Mucosa of rectum (tissue), 2 donors: ENCODE data around the gene TRMT10B.

ENCODE experiments used
- H3K27ac ChIP-seq, 2 donors: one replicate each; pipeline ENCODE4 v1.7.0; 2013; ENCODE audit warnings: inconsistent platforms in 2 of 2, low read depth in 2 of 2, low read length in 2 of 2
- H3K27me3 ChIP-seq, 2 donors: one replicate each; pipeline ENCODE4 v1.7.0; 2013; ENCODE audit warnings: low read length in 2 of 2; ENCODE audit not compliant: control insufficient read depth in 2 of 2, insufficient read depth in 2 of 2
- H3K36me3 ChIP-seq, 2 donors: one replicate each; pipeline ENCODE4 v1.7.0; 2013; ENCODE audit warnings: low read length in 2 of 2; ENCODE audit not compliant: control insufficient read depth in 2 of 2, insufficient read depth in 2 of 2
- H3K4me1 ChIP-seq, 2 donors: one replicate each; pipeline ENCODE4 v1.7.0; 2013; ENCODE audit warnings: low read length in 2 of 2, mild to moderate bottlenecking in 1 of 2; ENCODE audit not compliant: control insufficient read depth in 2 of 2, insufficient read depth in 2 of 2
- H3K4me3 ChIP-seq, 2 donors: one replicate each; pipeline ENCODE4 v1.7.0; 2013; ENCODE audit warnings: low read length in 2 of 2
- H3K9ac ChIP-seq, 2 donors: one replicate each; pipeline ENCODE4 v1.7.0; 2013; ENCODE audit warnings: low read length in 2 of 2, low read depth in 1 of 2, mild to moderate bottlenecking in 1 of 2
- H3K9me3 ChIP-seq, 2 donors: one replicate each; pipeline ENCODE4 v1.7.0; 2013; ENCODE audit warnings: low read length in 2 of 2; ENCODE audit not compliant: control insufficient read depth in 2 of 2
- donor health status: healthy.
- donor health status: Normal muscosa, but diverticular disease.

The TRMT10B gene, protein sequence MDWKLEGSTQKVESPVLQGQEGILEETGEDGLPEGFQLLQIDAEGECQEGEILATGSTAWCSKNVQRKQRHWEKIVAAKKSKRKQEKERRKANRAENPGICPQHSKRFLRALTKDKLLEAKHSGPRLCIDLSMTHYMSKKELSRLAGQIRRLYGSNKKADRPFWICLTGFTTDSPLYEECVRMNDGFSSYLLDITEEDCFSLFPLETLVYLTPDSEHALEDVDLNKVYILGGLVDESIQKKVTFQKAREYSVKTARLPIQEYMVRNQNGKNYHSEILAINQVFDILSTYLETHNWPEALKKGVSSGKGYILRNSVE

DNA sequence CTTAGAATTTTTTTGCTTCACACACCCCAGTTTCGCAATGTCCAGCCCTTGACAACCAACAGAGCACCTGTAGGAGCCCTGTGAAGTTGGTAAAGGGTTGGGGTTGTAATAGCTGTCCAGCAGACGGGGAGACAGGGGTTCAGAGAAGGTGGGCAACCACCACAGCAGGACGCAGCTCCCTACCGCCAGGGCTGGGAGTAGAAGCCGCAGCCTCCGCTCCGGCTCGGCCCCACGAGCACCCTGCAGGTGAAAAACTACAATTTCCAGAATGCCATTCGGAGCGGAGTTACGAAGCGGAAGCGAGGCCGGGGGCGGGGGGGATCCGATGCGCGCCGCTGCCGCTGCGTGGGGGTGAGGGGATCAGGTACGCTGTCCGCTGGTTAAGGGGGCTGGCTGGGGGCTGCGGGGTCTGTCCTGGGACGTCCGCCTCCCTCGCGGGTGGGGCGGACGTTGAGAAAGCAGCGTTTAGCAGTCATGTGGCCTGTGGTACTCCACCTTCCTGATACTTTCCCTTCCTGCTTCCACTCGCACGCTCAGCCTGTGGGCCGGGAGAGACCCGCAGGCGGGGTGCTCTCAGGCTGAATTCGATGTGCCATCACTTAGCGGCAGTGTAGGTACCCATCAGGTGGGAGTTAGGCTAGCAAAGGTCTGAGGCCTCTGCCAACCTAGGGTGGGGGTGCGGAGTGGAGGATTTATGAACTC is at the start of gene TRMT10B:
TRMT10B (plus strand) TSS at position 317 of the 702 bp plus-strand sequence. CDS start 8,127 bp downstream, outside the sequence.
- peak within 1 kb of the TSS; percentile 58 to 71 for H3K27ac ChIP-seq
- peaks cover 11 to 13% of the 10 kb centered on the region in 2 donors for H3K4me1 ChIP-seq
- no peaks in the 10 kb centered on the region for H3K27me3 ChIP-seq
- no peaks in the 10 kb centered on the region for H3K9me3 ChIP-seq
- H3K4me3 ChIP-seq: peak within 1 kb of the TSS; percentile 81 to 98
- H3K9ac ChIP-seq: peak within 1 kb of the TSS; percentile 65 to 86
- H3K36me3 ChIP-seq: peaks cover 0 to 3% of the 10 kb centered on the region in 2 donors

DNA sequence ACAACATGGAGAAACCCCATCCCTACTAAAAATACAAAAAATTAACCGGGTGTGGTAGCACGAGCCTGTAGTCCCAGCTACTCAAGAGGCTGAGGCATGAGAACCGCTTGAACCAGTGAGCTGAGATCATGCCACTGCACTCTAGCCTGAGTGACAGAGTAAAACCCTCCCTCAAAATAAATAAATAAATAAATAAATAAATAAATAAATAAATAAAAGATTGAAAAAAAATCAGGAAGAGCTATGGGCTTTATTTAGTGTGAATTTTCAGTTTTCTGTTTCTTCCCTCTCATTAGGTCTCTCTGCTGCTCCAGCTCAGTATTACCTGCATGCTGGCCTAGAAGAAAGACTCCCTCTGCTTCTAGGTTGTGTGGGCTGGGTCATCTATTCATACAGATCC is 47.8 kb upstream of the TRMT10B start:
- H3K9ac ChIP-seq: no peak overlapping the region
- H3K27ac ChIP-seq: no peak overlapping the region
- H3K9me3 ChIP-seq: no peaks in the 10 kb centered on the region
- no peaks in the 10 kb centered on the region for H3K36me3 ChIP-seq
- peaks cover 0 to 3% of the 10 kb centered on the region in 2 donors for H3K27me3 ChIP-seq
- H3K4me1 ChIP-seq: no peaks in the 10 kb centered on the region
- H3K4me3 ChIP-seq: no peak overlapping the region

DNA sequence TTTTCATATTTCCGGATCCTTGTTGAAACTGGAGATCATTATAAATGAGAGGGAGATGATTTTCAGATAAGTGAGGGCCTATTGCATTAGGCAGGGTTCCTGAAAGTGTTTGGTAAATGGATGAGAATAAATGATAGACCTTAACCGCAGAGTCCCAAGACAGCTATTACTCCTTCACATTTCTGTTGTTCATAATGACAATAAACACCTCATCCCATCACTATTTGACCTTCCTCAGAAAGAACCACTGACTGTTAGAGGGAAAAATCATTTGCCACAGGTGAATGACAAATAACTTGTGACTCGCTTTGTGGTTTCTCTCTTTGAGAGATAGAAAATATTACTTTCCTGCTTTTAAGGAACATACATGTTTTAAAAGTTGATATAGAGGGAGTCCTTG is 47.3 kb upstream of the TRMT10B start:
- Histone ChIP-seq H3K4me1 (no peaks in the 10 kb centered on the region), H3K27ac (no peak overlapping the region), H3K36me3 (no peaks in the 10 kb centered on the region), H3K4me3 (no peak overlapping the region), H3K9ac (no peak overlapping the region), H3K9me3 (no peaks in the 10 kb centered on the region), H3K27me3 (peaks cover 0 to 3% of the 10 kb centered on the region in 2 donors)

DNA sequence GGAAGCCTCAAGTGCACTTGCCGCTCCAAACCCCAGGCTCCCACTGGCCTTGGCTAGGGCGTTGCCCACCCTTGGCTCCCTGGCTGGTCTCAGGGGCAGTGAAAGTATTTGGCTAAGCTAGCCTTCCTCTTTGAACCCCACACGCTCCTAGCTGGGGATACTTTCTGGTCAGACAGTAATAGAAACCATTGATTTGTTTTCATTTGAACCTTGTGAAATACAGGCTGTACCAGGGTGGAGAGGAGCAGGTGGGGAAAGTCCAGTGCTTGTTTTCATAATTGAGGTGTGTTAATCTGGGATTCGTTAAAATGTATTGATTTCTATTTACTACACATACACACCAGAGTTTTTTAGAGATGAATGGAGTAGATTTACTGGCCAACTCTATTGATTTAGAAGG is 45.9 kb upstream of the TRMT10B start:
- no peak overlapping the region for H3K27ac ChIP-seq
- H3K27me3 ChIP-seq: peaks cover 0 to 3% of the 10 kb centered on the region in 2 donors
- no peak overlapping the region for H3K4me3 ChIP-seq
- H3K9me3 ChIP-seq: no peaks in the 10 kb centered on the region
- no peak overlapping the region for H3K9ac ChIP-seq
- H3K36me3 ChIP-seq: no peaks in the 10 kb centered on the region
- no peaks in the 10 kb centered on the region for H3K4me1 ChIP-seq

DNA sequence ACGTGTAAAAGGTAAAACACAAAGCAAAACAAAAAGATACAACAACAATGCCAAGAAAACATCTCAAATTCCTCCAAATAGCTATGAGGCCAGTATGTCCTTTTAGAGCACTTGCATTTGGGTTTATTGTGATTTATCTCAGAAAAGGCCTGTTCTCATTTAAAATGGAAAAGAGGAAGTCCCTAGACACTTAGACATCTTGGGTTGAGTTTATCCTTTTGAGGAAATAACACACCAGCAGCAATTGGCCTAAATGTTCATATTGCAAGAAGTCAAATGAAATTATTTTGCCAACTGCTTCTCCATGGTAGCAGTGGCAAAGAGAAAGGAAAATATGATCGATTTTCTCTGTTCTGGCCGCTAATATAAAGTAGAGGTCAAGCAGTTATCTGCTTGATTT is 43.6 kb upstream of the TRMT10B start:
- peaks cover 0 to 3% of the 10 kb centered on the region in 2 donors for H3K27me3 ChIP-seq
- H3K36me3 ChIP-seq: no peaks in the 10 kb centered on the region
- H3K9ac ChIP-seq: no peak overlapping the region
- no peaks in the 10 kb centered on the region for H3K9me3 ChIP-seq
- H3K27ac ChIP-seq: no peak overlapping the region
- H3K4me1 ChIP-seq: no peaks in the 10 kb centered on the region
- H3K4me3 ChIP-seq: no peak overlapping the region

DNA sequence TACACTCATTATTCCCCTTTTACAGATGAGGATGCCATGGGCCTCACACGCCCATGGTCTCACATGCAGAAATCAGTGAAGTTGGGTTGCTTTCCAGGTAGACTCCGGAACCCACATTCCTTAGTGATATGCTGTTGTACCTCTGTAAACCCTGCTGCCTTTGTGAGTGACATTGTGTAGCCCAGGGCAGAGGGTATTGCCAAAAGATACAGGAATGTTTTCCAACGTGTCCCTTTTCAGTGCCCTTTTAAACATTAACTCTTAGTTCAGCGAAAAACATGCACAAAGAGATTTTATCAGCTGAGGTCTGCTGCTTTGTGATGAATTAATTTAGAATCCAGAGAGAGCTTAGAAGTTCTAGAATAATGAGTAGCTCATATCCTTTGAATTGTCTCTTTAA is 38.3 kb upstream of the TRMT10B start:
- Histone ChIP-seq H3K9ac (no peak overlapping the region), H3K36me3 (no peaks in the 10 kb centered on the region), H3K4me1 (no peaks in the 10 kb centered on the region), H3K9me3 (no peaks in the 10 kb centered on the region), H3K4me3 (no peak overlapping the region), H3K27ac (no peak overlapping the region), H3K27me3 (no peaks in the 10 kb centered on the region)

DNA sequence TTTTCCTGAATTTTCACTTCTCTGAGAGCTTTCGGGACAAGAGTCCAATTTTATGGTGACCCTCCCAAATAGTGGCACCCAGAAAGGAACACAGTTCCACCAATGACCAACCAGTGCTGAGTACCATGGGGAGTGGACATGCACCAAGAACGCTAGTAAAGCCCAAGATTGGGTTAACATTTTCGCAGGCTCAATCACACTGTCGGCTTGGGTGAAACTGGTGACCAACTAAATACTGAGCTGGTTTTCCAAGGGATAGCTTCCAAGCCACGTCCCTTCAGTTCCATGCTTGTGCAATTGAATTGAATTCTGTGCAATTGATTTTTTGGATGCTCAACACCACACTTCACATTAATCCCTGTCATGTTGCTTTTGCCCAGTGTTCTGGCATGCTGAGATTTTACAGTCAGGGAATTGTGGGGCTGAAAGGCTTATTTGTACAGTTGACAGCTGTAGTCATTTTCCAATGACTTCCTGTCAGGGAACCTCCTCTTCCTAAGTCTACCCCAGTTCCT is 37.6 kb upstream of the TRMT10B start:
- no peaks in the 10 kb centered on the region for H3K27me3 ChIP-seq
- no peaks in the 10 kb centered on the region for H3K4me1 ChIP-seq
- H3K4me3 ChIP-seq: no peak overlapping the region

DNA sequence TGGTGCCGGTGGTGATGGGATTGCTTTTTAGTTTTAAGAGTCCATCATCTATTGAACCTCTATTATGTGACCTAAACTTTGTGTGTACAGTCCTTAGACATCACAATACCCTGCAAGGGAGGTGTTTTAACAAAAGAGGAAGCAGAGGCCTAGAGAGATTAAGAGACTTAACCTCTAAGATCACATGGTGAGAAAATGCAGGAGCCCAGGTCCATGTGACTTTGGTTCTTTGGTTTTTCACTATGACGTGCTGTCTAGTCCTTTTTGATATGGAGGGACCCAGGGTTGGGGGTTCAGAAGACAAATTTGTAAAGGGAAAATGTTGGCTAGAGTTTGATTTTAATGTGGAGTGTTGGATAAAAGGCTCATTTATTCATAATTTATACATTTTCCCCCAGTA is 34.1 kb upstream of the TRMT10B start:
- no peak overlapping the region for H3K9ac ChIP-seq
- no peak overlapping the region for H3K27ac ChIP-seq
- H3K4me3 ChIP-seq: no peak overlapping the region
- H3K27me3 ChIP-seq: no peaks in the 10 kb centered on the region
- no peaks in the 10 kb centered on the region for H3K9me3 ChIP-seq
- no peaks in the 10 kb centered on the region for H3K36me3 ChIP-seq
- H3K4me1 ChIP-seq: no peaks in the 10 kb centered on the region

More for the DNA sequence above, 37.6 kb upstream of the TRMT10B start:
- H3K9ac ChIP-seq: no peak overlapping the region
- H3K27ac ChIP-seq: no peak overlapping the region
- H3K36me3 ChIP-seq: no peaks in the 10 kb centered on the region
- H3K9me3 ChIP-seq: no peaks in the 10 kb centered on the region

DNA sequence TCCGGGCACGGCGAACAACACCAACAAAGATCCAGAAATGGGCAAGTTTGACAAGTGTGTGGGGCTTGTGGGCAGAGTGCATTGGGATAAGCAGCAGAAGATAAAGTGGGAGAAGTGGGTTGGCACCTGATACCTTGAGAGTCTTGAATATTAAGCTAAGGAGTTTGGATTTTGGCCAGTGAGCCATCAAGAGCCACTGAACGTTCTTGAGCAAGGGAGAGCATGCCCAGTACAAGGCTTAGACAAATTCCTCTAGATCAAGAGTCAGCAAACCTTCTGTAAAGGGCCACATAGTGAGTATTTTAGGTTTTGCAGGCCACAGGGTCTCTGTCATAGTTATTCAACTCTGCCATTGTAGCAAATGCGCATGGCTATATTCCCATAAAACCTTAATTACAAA is 26.6 kb upstream of the TRMT10B start:
- no peaks in the 10 kb centered on the region for H3K4me1 ChIP-seq
- peaks cover 0 to 2% of the 10 kb centered on the region in 2 donors for H3K27me3 ChIP-seq
- no peaks in the 10 kb centered on the region for H3K36me3 ChIP-seq
- H3K4me3 ChIP-seq: no peak overlapping the region
- H3K27ac ChIP-seq: no peak overlapping the region
- H3K9ac ChIP-seq: no peak overlapping the region
- no peaks in the 10 kb centered on the region for H3K9me3 ChIP-seq

DNA sequence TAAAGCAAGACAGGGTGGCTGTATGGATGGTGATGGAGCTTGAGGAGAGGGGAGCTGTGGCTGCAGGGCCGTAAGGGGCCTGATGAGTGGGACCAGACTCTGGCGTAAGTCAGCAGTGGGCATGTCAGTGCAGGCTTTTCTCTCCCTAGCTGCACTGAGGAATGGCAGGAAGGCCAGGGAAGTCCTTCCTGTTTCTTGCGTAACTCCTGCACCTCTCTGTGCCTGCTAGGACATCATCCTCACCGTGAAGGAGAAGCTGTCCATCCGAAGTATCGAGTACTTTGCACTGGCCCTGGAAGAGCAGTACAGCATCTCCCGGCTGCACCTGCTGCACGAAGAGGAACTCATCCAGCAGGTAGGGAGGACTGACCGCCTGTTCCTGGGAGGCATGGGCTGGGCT is 24.1 kb upstream of the TRMT10B start:
- no peaks in the 10 kb centered on the region for H3K4me1 ChIP-seq
- peaks cover 0 to 4% of the 10 kb centered on the region in 2 donors for H3K27me3 ChIP-seq
- H3K36me3 ChIP-seq: no peaks in the 10 kb centered on the region
- H3K4me3 ChIP-seq: no peak overlapping the region
- no peak overlapping the region for H3K9ac ChIP-seq
- no peaks in the 10 kb centered on the region for H3K9me3 ChIP-seq
- no peak overlapping the region for H3K27ac ChIP-seq
